ENCODE data around the gene COLEC12. TPM values are rescaled to one million over a fixed set of nuclear protein-coding genes. Genes with fewer than 3 reads are reported as not detected.

Gene COLEC12
- total RNA-seq, 1 experiment from 2014 or later: 0.03 TPM

DNA sequence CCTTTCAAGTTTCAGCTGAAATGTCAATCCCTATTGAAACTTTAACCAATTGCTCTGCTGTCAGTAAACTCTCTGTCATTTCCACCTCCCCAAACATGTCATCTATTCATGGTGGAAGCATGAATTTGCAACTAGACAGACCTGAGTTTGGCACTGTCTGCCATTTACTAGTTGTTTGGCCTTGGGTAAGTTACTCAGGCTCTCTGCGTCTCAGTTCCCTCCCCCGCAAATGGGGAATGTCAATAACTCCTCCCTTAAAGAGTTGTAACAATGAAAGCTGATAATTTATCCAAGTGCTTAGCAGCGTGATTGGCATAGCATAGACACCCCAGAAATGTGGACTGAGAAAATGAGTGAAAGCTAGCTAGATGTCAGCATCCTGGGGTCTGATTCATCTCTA lies 159.4 kb downstream of the COLEC12 start:
- TF ChIP-seq, protein P1, sequence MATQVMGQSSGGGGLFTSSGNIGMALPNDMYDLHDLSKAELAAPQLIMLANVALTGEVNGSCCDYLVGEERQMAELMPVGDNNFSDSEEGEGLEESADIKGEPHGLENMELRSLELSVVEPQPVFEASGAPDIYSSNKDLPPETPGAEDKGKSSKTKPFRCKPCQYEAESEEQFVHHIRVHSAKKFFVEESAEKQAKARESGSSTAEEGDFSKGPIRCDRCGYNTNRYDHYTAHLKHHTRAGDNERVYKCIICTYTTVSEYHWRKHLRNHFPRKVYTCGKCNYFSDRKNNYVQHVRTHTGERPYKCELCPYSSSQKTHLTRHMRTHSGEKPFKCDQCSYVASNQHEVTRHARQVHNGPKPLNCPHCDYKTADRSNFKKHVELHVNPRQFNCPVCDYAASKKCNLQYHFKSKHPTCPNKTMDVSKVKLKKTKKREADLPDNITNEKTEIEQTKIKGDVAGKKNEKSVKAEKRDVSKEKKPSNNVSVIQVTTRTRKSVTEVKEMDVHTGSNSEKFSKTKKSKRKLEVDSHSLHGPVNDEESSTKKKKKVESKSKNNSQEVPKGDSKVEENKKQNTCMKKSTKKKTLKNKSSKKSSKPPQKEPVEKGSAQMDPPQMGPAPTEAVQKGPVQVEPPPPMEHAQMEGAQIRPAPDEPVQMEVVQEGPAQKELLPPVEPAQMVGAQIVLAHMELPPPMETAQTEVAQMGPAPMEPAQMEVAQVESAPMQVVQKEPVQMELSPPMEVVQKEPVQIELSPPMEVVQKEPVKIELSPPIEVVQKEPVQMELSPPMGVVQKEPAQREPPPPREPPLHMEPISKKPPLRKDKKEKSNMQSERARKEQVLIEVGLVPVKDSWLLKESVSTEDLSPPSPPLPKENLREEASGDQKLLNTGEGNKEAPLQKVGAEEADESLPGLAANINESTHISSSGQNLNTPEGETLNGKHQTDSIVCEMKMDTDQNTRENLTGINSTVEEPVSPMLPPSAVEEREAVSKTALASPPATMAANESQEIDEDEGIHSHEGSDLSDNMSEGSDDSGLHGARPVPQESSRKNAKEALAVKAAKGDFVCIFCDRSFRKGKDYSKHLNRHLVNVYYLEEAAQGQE (IDR thresholded peaks at IDR 0.05; ENCODE audit: insufficient read depth in 1 of 2, low read depth in 2 of 2, low read length in 1 of 2): no peak
- no peak for TF ChIP-seq POLR2AphosphoS5 (IDR thresholded peaks at IDR 0.05; ENCODE audit: low read depth, low read length)
- TF ChIP-seq, protein P2, sequence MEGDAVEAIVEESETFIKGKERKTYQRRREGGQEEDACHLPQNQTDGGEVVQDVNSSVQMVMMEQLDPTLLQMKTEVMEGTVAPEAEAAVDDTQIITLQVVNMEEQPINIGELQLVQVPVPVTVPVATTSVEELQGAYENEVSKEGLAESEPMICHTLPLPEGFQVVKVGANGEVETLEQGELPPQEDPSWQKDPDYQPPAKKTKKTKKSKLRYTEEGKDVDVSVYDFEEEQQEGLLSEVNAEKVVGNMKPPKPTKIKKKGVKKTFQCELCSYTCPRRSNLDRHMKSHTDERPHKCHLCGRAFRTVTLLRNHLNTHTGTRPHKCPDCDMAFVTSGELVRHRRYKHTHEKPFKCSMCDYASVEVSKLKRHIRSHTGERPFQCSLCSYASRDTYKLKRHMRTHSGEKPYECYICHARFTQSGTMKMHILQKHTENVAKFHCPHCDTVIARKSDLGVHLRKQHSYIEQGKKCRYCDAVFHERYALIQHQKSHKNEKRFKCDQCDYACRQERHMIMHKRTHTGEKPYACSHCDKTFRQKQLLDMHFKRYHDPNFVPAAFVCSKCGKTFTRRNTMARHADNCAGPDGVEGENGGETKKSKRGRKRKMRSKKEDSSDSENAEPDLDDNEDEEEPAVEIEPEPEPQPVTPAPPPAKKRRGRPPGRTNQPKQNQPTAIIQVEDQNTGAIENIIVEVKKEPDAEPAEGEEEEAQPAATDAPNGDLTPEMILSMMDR (IDR thresholded peaks at IDR 0.05): no peak
- TF ChIP-seq TCF7L2 (IDR thresholded peaks at IDR 0.05; ENCODE audit: low read depth, low read length): no peak
- no peak for TF ChIP-seq SIN3A (IDR thresholded peaks at IDR 0.05; ENCODE audit: borderline replicate concordance, insufficient read depth, low read depth, low read length)
- H3K27ac ChIP-seq (ENCODE audit: low read length): no peak overlapping the region
- in situ Hi-C loops (cut with HindIII; ENCODE audit: low pct_unique_long_range_greater_than_20kb, low sequenced_read_pairs) (no loop called here), intact Hi-C loops (cut with micrococcal nuclease; ENCODE audit: unreplicated experiment) (no loop called here)
- H3K9me3 ChIP-seq (ENCODE audit: control insufficient read depth, insufficient read depth, low read depth, low read length): no peaks in the 10 kb centered on the region
- CTCF ChIA-PET: no interaction called here
- peaks cover 5% of the 10 kb centered on the region; the same call in 1 of the 2 replicates for H3K27me3 ChIP-seq (ENCODE audit: control insufficient read depth, insufficient read depth, low read length)
- no peak for DNase-seq (ENCODE audit: low read depth, low spot score)
- no peaks in the 10 kb centered on the region for H3K4me1 ChIP-seq (ENCODE audit: control insufficient read depth, insufficient read depth, low read length)
- BruUV-seq (replicated peaks): no TSS peak
- H3K4me3 ChIP-seq (ENCODE audit: low read depth in 2 of 2, low read length in 2 of 2): no peak overlapping the region
- POLR2A ChIA-PET: no interaction called here
- ATAC-seq: no peak
- H3K36me3 ChIP-seq (ENCODE audit: control insufficient read depth, insufficient read depth, low read length): no peaks in the 10 kb centered on the region

DNA sequence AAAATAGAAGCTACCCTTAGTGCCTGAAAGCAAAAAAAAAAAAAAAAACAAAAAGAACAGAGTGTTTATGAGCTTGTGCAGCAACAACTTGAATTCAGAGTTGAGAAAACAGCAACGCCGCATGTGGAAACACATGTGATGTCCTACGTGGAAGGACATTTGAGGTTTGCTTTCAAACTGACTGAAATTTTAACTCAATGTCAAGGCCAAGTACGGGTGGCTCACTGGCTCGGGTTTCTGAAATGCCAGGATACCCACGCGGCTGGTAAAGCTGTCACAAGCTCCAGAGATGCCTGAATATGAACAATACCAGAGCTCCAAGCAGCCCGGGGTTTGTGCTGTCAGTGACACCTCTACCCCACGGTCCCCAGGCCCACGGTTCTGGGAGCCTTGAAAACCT lies 160.5 kb downstream of the COLEC12 start:
- Histone ChIP-seq H3K4me3 (ENCODE audit: low read depth in 2 of 2, low read length in 2 of 2) (no peak overlapping the region), H3K27me3 (ENCODE audit: control insufficient read depth, insufficient read depth, low read length) (peaks cover 3% of the 10 kb centered on the region; the same call in 1 of the 2 replicates), H3K9me3 (ENCODE audit: control insufficient read depth, insufficient read depth, low read depth, low read length) (no peaks in the 10 kb centered on the region), H3K4me1 (ENCODE audit: control insufficient read depth, insufficient read depth, low read length) (no peaks in the 10 kb centered on the region), H3K36me3 (ENCODE audit: control insufficient read depth, insufficient read depth, low read length) (no peaks in the 10 kb centered on the region), H3K27ac (ENCODE audit: low read length) (no peak overlapping the region)
- no peak for DNase-seq (ENCODE audit: low read depth, low spot score)
- in situ Hi-C loops (cut with HindIII; ENCODE audit: low pct_unique_long_range_greater_than_20kb, low sequenced_read_pairs) (no loop called here), intact Hi-C loops (cut with micrococcal nuclease; ENCODE audit: unreplicated experiment) (no loop called here)
- ATAC-seq: no peak
- TF ChIP-seq TCF7L2 (IDR thresholded peaks at IDR 0.05; ENCODE audit: low read depth, low read length) (no peak), POLR2AphosphoS5 (IDR thresholded peaks at IDR 0.05; ENCODE audit: low read depth, low read length) (no peak), SIN3A (IDR thresholded peaks at IDR 0.05; ENCODE audit: borderline replicate concordance, insufficient read depth, low read depth, low read length) (no peak)
- TF ChIP-seq, protein P2 (IDR thresholded peaks at IDR 0.05): no peak
- TF ChIP-seq, protein P1 (IDR thresholded peaks at IDR 0.05; ENCODE audit: insufficient read depth in 1 of 2, low read depth in 2 of 2, low read length in 1 of 2): no peak
- no TSS peak for BruUV-seq (replicated peaks)
- CTCF ChIA-PET: interaction anchor here (0.6 kb wide), 1 partner anchor 49 kb away, joined by 4 read pairs; no protein-coding TSS in a partner anchor
- POLR2A ChIA-PET: interaction anchor here (0.6 kb wide), 1 partner anchor 104 kb away, joined by 4 read pairs; no protein-coding TSS in a partner anchor

Measured in Panc1 (cell line).